HepG2 (cell line): ENCODE data around the gene ACSM3. TPM values are rescaled to one million over a fixed set of nuclear protein-coding genes. Genes with fewer than 3 reads are reported as not detected.

Source experiments
- EED ChIP-seq: sonication (generic); formaldehyde crosslinking; IDR thresholded peaks from 2 replicates; pipeline ENCODE4 v1.5.0; 2020; ENCODE audit warnings: mild to moderate bottlenecking, missing genetic modification reagents
- ELF4 ChIP-seq: sonication (generic); formaldehyde crosslinking; IDR thresholded peaks from 2 replicates; pipeline ENCODE4 v1.5.0; 2020; ENCODE audit warnings: missing genetic modification reagents, mild to moderate bottlenecking, moderate library complexity, borderline replicate concordance
- GTF3A ChIP-seq: sonication (generic); formaldehyde crosslinking; conservative IDR thresholded peaks from 2 replicates; pipeline ENCODE4 v1.4.0; 2020; ENCODE audit warnings: mild to moderate bottlenecking, missing genetic modification reagents
- GZF1 ChIP-seq: sonication (generic); formaldehyde crosslinking; IDR thresholded peaks from 2 replicates; pipeline ENCODE4 v1.5.1; 2020; ENCODE audit warnings: mild to moderate bottlenecking, missing genetic modification reagents
- HNRNPUL1 ChIP-seq: fragments of 200-400 bp; formaldehyde crosslinking; IDR thresholded peaks from 2 replicates; pipeline ENCODE4 v1.6.1; 2017; ENCODE audit warnings: low read depth, mild to moderate bottlenecking, low read length, moderate library complexity
- HOXA5 ChIP-seq: sonication (generic); formaldehyde crosslinking; IDR thresholded peaks from 2 replicates; pipeline ENCODE4 v1.4.0; 2020; ENCODE audit warnings: missing genetic modification reagents
- IRF9 ChIP-seq: sonication (generic); formaldehyde crosslinking; IDR thresholded peaks from 2 replicates; pipeline ENCODE4 v1.8.0; 2022; ENCODE audit warnings: missing genetic modification reagents, mild to moderate bottlenecking, borderline replicate concordance
- NCOA2 ChIP-seq: sonication (generic); formaldehyde crosslinking; IDR thresholded peaks from 2 replicates; pipeline ENCODE4 v1.8.0; 2022; ENCODE audit warnings: inconsistent platforms
- SATB2 ChIP-seq: sonication (generic); formaldehyde crosslinking; IDR thresholded peaks from 2 replicates; pipeline ENCODE4 v1.5.0; 2020; ENCODE audit warnings: missing genetic modification reagents
- SRF ChIP-seq: IDR thresholded peaks from 2 replicates; pipeline ENCODE4 v1.6.1; 2011; ENCODE audit warnings: mild to moderate bottlenecking, low read depth, low read length, moderate library complexity
- THYN1 ChIP-seq: sonication (generic); formaldehyde crosslinking; IDR thresholded peaks from 2 replicates; pipeline ENCODE4 v1.8.1; 2023; ENCODE audit warnings: low read depth, mild to moderate bottlenecking, moderate library complexity, missing genetic modification reagents, borderline replicate concordance
- TOPORS ChIP-seq: sonication (generic); formaldehyde crosslinking; IDR thresholded peaks from 2 replicates; pipeline ENCODE4 v1.8.0; 2023; ENCODE audit warnings: mild to moderate bottlenecking, missing genetic modification reagents
- ZNF207 ChIP-seq: fragments of 450-650 bp; IDR thresholded peaks from 2 replicates; pipeline ENCODE4 v1.6.1; 2016; ENCODE audit warnings: antibody characterized with exemption, borderline replicate concordance
- ZNF232 ChIP-seq: sonication (generic); formaldehyde crosslinking; IDR thresholded peaks from 2 replicates; pipeline ENCODE4 v1.4.0; 2020; ENCODE audit warnings: missing genetic modification reagents, borderline replicate concordance
- ZNF354B ChIP-seq: sonication (generic); formaldehyde crosslinking; IDR thresholded peaks from 2 replicates; pipeline ENCODE4 v1.8.0; 2022; ENCODE audit warnings: mild to moderate bottlenecking, missing genetic modification reagents
- ZNF580 ChIP-seq: IDR thresholded peaks from 2 replicates; pipeline ENCODE4 v1.6.1; 2016; ENCODE audit warnings: low read depth, borderline replicate concordance
- ZNF781 ChIP-seq: sonication (generic); formaldehyde crosslinking; IDR thresholded peaks from 2 replicates; pipeline ENCODE4 v1.5.1; 2020; ENCODE audit warnings: borderline replicate concordance, mild to moderate bottlenecking, missing genetic modification reagents; ENCODE audit errors: not compliant biosample characterization
- polyA plus RNA-seq, 8 experiments: library from polyadenylated mRNA; depleted of rRNA in 3 of 8; stranded (reverse) in 7 of 8; unstranded in 1 of 8; fragments of >200 nt; fragmentation: Illumina TruSeq in 4 of 8; extraction: Trizol in 4 of 8; gene quantifications; 2 replicates each; pipeline versions ENCODE4 v1.2.1 to v1.2.3, GENCODE V29; 2011 to 2016; ENCODE audit warnings: low read depth in 4 of 8, missing spikeins in 1 of 8, mixed read lengths in 1 of 8; ENCODE audit not compliant: insufficient read depth in 1 of 8
- total RNA-seq, 5 experiments: library from RNA; depleted of rRNA; stranded (reverse); fragments of >200 nt; fragmentation: Illumina TruSeq; extraction: Trizol; gene quantifications; 2 replicates each; pipeline ENCODE4 v1.2.3, GENCODE V29; 2016; ENCODE audit warnings: low read depth in 1 of 5
- TF ChIP-seq, protein P1 (sequence below): sonication (generic); formaldehyde crosslinking; IDR thresholded peaks from 2 replicates; pipeline ENCODE4; 2020; ENCODE audit warnings: missing genetic modification reagents, mild to moderate bottlenecking, borderline replicate concordance
- TF ChIP-seq, protein P2 (sequence below): sonication (generic); formaldehyde crosslinking; IDR thresholded peaks from 2 replicates; pipeline ENCODE4 v1.8.1; 2022; ENCODE audit warnings: low read depth, mild to moderate bottlenecking, missing genetic modification reagents
- TF ChIP-seq, protein P3 (sequence below): sonication (generic); formaldehyde crosslinking; IDR thresholded peaks from 2 replicates; pipeline ENCODE4 v1.5.1; 2020; ENCODE audit warnings: missing genetic modification reagents, mild to moderate bottlenecking, borderline replicate concordance

The ACSM3 gene
- total and polyA plus RNA-seq, 2 of the 13 experiments (the other 11 are each of a cell fraction or from before 2014, with no cell fraction given): 74.0 to 108 TPM

GRCh38 chr16:20740901-20741521 lies 22.8 kb upstream of the ACSM3 start (continued):
- TF ChIP-seq THYN1 (CRISPR knock-in tag): peak; percentile 89; the same call in 1 of the 2 replicates
- 0 out of 2 replicates have a peak, but pooled peaks have one; percentile 55 for TF ChIP-seq ZNF354B (CRISPR knock-in tag)
- peak; percentile 6; the same call in 1 of the 2 replicates for TF ChIP-seq GTF3A (CRISPR knock-in tag)
- no peak; the same call in 1 of the 2 replicates for TF ChIP-seq SATB2 (CRISPR knock-in tag)
- TF ChIP-seq ZNF207: no peak
- TF ChIP-seq SRF: no peak
- TF ChIP-seq EED (CRISPR knock-in tag): no peak
- TF ChIP-seq ZNF232 (CRISPR knock-in tag): peak; percentile 59
- TF ChIP-seq NCOA2 (CRISPR knock-in tag): no peak
- no peak for TF ChIP-seq IRF9 (CRISPR knock-in tag)
- TF ChIP-seq HNRNPUL1: no peak
- TF ChIP-seq TOPORS: peak; percentile 46
- no peak for TF ChIP-seq ELF4 (CRISPR knock-in tag)
- TF ChIP-seq, protein P1, sequence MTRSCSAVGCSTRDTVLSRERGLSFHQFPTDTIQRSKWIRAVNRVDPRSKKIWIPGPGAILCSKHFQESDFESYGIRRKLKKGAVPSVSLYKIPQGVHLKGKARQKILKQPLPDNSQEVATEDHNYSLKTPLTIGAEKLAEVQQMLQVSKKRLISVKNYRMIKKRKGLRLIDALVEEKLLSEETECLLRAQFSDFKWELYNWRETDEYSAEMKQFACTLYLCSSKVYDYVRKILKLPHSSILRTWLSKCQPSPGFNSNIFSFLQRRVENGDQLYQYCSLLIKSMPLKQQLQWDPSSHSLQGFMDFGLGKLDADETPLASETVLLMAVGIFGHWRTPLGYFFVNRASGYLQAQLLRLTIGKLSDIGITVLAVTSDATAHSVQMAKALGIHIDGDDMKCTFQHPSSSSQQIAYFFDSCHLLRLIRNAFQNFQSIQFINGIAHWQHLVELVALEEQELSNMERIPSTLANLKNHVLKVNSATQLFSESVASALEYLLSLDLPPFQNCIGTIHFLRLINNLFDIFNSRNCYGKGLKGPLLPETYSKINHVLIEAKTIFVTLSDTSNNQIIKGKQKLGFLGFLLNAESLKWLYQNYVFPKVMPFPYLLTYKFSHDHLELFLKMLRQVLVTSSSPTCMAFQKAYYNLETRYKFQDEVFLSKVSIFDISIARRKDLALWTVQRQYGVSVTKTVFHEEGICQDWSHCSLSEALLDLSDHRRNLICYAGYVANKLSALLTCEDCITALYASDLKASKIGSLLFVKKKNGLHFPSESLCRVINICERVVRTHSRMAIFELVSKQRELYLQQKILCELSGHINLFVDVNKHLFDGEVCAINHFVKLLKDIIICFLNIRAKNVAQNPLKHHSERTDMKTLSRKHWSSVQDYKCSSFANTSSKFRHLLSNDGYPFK (CRISPR knock-in tag): no peak
- TF ChIP-seq ZNF781 (CRISPR knock-in tag): no peak
- TF ChIP-seq HOXA5 (CRISPR knock-in tag): no peak
- no peak for TF ChIP-seq ZNF580 (CRISPR knock-in tag)
- TF ChIP-seq, protein P2, sequence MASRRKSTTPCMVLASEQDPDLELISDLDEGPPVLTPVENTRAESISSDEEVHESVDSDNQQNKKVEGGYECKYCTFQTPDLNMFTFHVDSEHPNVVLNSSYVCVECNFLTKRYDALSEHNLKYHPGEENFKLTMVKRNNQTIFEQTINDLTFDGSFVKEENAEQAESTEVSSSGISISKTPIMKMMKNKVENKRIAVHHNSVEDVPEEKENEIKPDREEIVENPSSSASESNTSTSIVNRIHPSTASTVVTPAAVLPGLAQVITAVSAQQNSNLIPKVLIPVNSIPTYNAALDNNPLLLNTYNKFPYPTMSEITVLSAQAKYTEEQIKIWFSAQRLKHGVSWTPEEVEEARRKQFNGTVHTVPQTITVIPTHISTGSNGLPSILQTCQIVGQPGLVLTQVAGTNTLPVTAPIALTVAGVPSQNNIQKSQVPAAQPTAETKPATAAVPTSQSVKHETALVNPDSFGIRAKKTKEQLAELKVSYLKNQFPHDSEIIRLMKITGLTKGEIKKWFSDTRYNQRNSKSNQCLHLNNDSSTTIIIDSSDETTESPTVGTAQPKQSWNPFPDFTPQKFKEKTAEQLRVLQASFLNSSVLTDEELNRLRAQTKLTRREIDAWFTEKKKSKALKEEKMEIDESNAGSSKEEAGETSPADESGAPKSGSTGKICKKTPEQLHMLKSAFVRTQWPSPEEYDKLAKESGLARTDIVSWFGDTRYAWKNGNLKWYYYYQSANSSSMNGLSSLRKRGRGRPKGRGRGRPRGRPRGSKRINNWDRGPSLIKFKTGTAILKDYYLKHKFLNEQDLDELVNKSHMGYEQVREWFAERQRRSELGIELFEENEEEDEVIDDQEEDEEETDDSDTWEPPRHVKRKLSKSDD (CRISPR knock-in tag): no peak
- TF ChIP-seq, protein P3, sequence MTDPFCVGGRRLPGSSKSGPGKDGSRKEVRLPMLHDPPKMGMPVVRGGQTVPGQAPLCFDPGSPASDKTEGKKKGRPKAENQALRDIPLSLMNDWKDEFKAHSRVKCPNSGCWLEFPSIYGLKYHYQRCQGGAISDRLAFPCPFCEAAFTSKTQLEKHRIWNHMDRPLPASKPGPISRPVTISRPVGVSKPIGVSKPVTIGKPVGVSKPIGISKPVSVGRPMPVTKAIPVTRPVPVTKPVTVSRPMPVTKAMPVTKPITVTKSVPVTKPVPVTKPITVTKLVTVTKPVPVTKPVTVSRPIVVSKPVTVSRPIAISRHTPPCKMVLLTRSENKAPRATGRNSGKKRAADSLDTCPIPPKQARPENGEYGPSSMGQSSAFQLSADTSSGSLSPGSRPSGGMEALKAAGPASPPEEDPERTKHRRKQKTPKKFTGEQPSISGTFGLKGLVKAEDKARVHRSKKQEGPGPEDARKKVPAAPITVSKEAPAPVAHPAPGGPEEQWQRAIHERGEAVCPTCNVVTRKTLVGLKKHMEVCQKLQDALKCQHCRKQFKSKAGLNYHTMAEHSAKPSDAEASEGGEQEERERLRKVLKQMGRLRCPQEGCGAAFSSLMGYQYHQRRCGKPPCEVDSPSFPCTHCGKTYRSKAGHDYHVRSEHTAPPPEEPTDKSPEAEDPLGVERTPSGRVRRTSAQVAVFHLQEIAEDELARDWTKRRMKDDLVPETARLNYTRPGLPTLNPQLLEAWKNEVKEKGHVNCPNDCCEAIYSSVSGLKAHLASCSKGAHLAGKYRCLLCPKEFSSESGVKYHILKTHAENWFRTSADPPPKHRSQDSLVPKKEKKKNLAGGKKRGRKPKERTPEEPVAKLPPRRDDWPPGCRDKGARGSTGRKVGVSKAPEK (CRISPR knock-in tag): no peak
- no peak for TF ChIP-seq GZF1 (CRISPR knock-in tag)
